HEK293 (cell line): Measurements from ENCODE around the gene RNU11.

Source experiments
- GLI4 ChIP-seq: fragments of 450-650 bp; formaldehyde crosslinking; IDR thresholded peaks from 2 replicates; pipeline ENCODE4 v1.5.1; 2016; ENCODE audit warnings: missing biosample characterization, missing genetic modification characterization
- KLF1 ChIP-seq: fragments of 450-650 bp; formaldehyde crosslinking; IDR thresholded peaks from 2 replicates; pipeline ENCODE4 v1.5.1; 2016; ENCODE audit warnings: missing biosample characterization, missing genetic modification characterization
- PBX3 ChIP-seq: sonication (generic); formaldehyde crosslinking; IDR thresholded peaks from 2 replicates; pipeline ENCODE4 v1.8.1; 2022; ENCODE audit warnings: mild to moderate bottlenecking, moderate library complexity, missing genetic modification reagents
- PRDM1 ChIP-seq: fragments of 450-650 bp; formaldehyde crosslinking; IDR thresholded peaks from 2 replicates; pipeline ENCODE4; 2016; ENCODE audit warnings: missing biosample characterization, missing genetic modification characterization
- WT1 ChIP-seq: fragments of 450-650 bp; formaldehyde crosslinking; IDR thresholded peaks from 2 replicates; pipeline ENCODE4 v1.5.1; 2016; ENCODE audit warnings: missing biosample characterization, missing genetic modification characterization
- YY1 ChIP-seq: fragments of 450-650 bp; formaldehyde crosslinking; IDR thresholded peaks from 2 replicates; pipeline ENCODE4 v1.5.1; 2018; ENCODE audit warnings: missing biosample characterization, missing genetic modification characterization
- ZBTB1 ChIP-seq: fragments of 450-650 bp; formaldehyde crosslinking; IDR thresholded peaks from 2 replicates; pipeline ENCODE4 v1.5.1; 2016; ENCODE audit warnings: missing biosample characterization, missing genetic modification characterization
- ZBTB10 ChIP-seq: fragments of 450-650 bp; formaldehyde crosslinking; IDR thresholded peaks from 2 replicates; pipeline ENCODE4 v1.5.1; 2016; ENCODE audit warnings: missing biosample characterization, missing genetic modification characterization
- ZBTB20 ChIP-seq: fragments of 450-650 bp; formaldehyde crosslinking; IDR thresholded peaks from 2 replicates; pipeline ENCODE4 v1.5.1; 2016; ENCODE audit warnings: missing biosample characterization, missing genetic modification characterization
- ZBTB48 ChIP-seq: fragments of 450-650 bp; formaldehyde crosslinking; IDR thresholded peaks from 2 replicates; pipeline ENCODE4 v1.5.1; 2016; ENCODE audit warnings: missing biosample characterization, missing genetic modification characterization
- ZFP3 ChIP-seq: fragments of 450-650 bp; formaldehyde crosslinking; IDR thresholded peaks from 2 replicates; pipeline ENCODE4 v1.5.1; 2016; ENCODE audit warnings: low read depth, missing biosample characterization, missing genetic modification characterization
- ZNF10 ChIP-seq: fragments of 450-650 bp; formaldehyde crosslinking; IDR thresholded peaks from 2 replicates; pipeline ENCODE4 v1.5.1; 2017; ENCODE audit warnings: missing biosample characterization, missing genetic modification characterization
- ZNF202 ChIP-seq: fragments of 450-650 bp; formaldehyde crosslinking; IDR thresholded peaks from 2 replicates; pipeline ENCODE4 v1.5.1; 2016; ENCODE audit warnings: missing biosample characterization, missing genetic modification characterization, borderline replicate concordance
- ZNF214 ChIP-seq: fragments of 450-650 bp; formaldehyde crosslinking; IDR thresholded peaks from 2 replicates; pipeline ENCODE4 v1.5.1; 2017; ENCODE audit warnings: missing biosample characterization, mild to moderate bottlenecking, missing genetic modification characterization, borderline replicate concordance
- ZNF239 ChIP-seq: fragments of 450-650 bp; formaldehyde crosslinking; IDR thresholded peaks from 2 replicates; pipeline ENCODE4 v1.5.1; 2016; ENCODE audit warnings: missing biosample characterization, missing genetic modification characterization
- ZNF248 ChIP-seq: fragments of 450-650 bp; formaldehyde crosslinking; IDR thresholded peaks from 2 replicates; pipeline ENCODE4 v1.5.1; 2017; ENCODE audit warnings: missing biosample characterization, missing genetic modification characterization
- ZNF335 ChIP-seq: fragments of 450-650 bp; formaldehyde crosslinking; conservative IDR thresholded peaks from 2 replicates; pipeline ENCODE4 v1.5.1; 2016; ENCODE audit warnings: missing biosample characterization, missing genetic modification characterization
- ZNF350 ChIP-seq: fragments of 450-650 bp; formaldehyde crosslinking; IDR thresholded peaks from 2 replicates; pipeline ENCODE4 v1.5.0; 2017; ENCODE audit warnings: missing biosample characterization, mild to moderate bottlenecking, missing genetic modification characterization
- ZNF362 ChIP-seq: fragments of 450-650 bp; formaldehyde crosslinking; IDR thresholded peaks from 2 replicates; pipeline ENCODE4 v1.5.1; 2016; ENCODE audit warnings: missing biosample characterization, missing genetic modification characterization
- ZNF366 ChIP-seq: fragments of 450-650 bp; formaldehyde crosslinking; conservative IDR thresholded peaks from 2 replicates; pipeline ENCODE4 v1.5.1; 2016; ENCODE audit warnings: missing biosample characterization, missing genetic modification characterization
- ZNF37A ChIP-seq: fragments of 450-650 bp; IDR thresholded peaks from 2 replicates; pipeline ENCODE4 v1.5.1; 2018; ENCODE audit warnings: missing biosample characterization, missing genetic modification characterization
- ZNF416 ChIP-seq: fragments of 450-650 bp; formaldehyde crosslinking; IDR thresholded peaks from 2 replicates; pipeline ENCODE4 v1.5.1; 2016; ENCODE audit warnings: missing biosample characterization, missing genetic modification characterization
- ZNF449 ChIP-seq: fragments of 450-650 bp; formaldehyde crosslinking; IDR thresholded peaks from 2 replicates; pipeline ENCODE4 v1.5.1; 2017; ENCODE audit warnings: missing biosample characterization, mild to moderate bottlenecking, missing genetic modification characterization, moderate library complexity
- ZNF501 ChIP-seq: fragments of 450-650 bp; formaldehyde crosslinking; IDR thresholded peaks from 2 replicates; pipeline ENCODE4 v1.5.1; 2016; ENCODE audit warnings: missing biosample characterization, missing genetic modification characterization
- ZNF510 ChIP-seq: fragments of 450-650 bp; formaldehyde crosslinking; IDR thresholded peaks from 2 replicates; pipeline ENCODE4 v1.5.1; 2018; ENCODE audit warnings: mild to moderate bottlenecking, missing genetic modification characterization, missing biosample characterization; ENCODE audit not compliant: insufficient replicate concordance
- ZNF513 ChIP-seq: fragments of 450-650 bp; IDR thresholded peaks from 2 replicates; pipeline ENCODE4 v1.5.1; 2018; ENCODE audit warnings: missing biosample characterization, missing genetic modification characterization
- ZNF529 ChIP-seq: fragments of 450-650 bp; formaldehyde crosslinking; IDR thresholded peaks from 2 replicates; pipeline ENCODE4 v1.5.1; 2017; ENCODE audit warnings: missing genetic modification characterization, missing biosample characterization; ENCODE audit not compliant: insufficient replicate concordance
- ZNF560 ChIP-seq: fragments of 450-650 bp; formaldehyde crosslinking; IDR thresholded peaks from 2 replicates; pipeline ENCODE4 v1.5.1; 2017; ENCODE audit warnings: missing biosample characterization, missing genetic modification characterization, borderline replicate concordance
- ZNF600 ChIP-seq: fragments of 450-650 bp; formaldehyde crosslinking; IDR thresholded peaks from 2 replicates; pipeline ENCODE4 v1.5.1; 2016; ENCODE audit warnings: missing biosample characterization, missing genetic modification characterization
- ZNF701 ChIP-seq: fragments of 450-650 bp; formaldehyde crosslinking; IDR thresholded peaks from 2 replicates; pipeline ENCODE4 v1.5.1; 2016; ENCODE audit warnings: missing biosample characterization, missing genetic modification characterization

The RNU11 gene

GRCh38 chr1:28648008-28648473 lies 359 bp upstream of the RNU11 start (continued):
- no peak for TF ChIP-seq PBX3 (CRISPR knock-in tag)
- no peak for TF ChIP-seq ZNF560 (tag by site-specific recombination)
- no peak for TF ChIP-seq ZNF239 (tag by site-specific recombination)
- TF ChIP-seq ZNF366 (tag by site-specific recombination): peak; percentile 71
- TF ChIP-seq ZNF600: peak; percentile 75; the same call in 1 of the 2 replicates
- TF ChIP-seq ZNF214: no peak
- TF ChIP-seq YY1 (tag by site-specific recombination): peak; percentile 47; the same call in 1 of the 2 replicates
- TF ChIP-seq ZNF501 (tag by site-specific recombination): peak; percentile 21
- no peak for TF ChIP-seq ZNF529 (tag by site-specific recombination)
- TF ChIP-seq ZNF362 (tag by site-specific recombination): no peak
- no peak for TF ChIP-seq ZNF350 (tag by site-specific recombination)
- no peak for TF ChIP-seq ZBTB10 (tag by site-specific recombination)
- TF ChIP-seq ZFP3 (tag by site-specific recombination): no peak
- TF ChIP-seq ZBTB48 (tag by site-specific recombination): no peak
- TF ChIP-seq ZNF10: peak; percentile 48; the same call in 1 of the 2 replicates
- peak; percentile 97 for TF ChIP-seq ZNF335
- TF ChIP-seq GLI4 (tag by site-specific recombination): no peak
- TF ChIP-seq ZNF248 (tag by site-specific recombination): no peak
- TF ChIP-seq ZBTB1 (tag by site-specific recombination): no peak
- TF ChIP-seq ZNF202 (tag by site-specific recombination): no peak
- TF ChIP-seq ZNF449 (tag by site-specific recombination): no peak
- no peak for TF ChIP-seq ZNF416 (tag by site-specific recombination)
- no peak for TF ChIP-seq ZNF510 (tag by site-specific recombination)
- no peak for TF ChIP-seq PRDM1 (tag by site-specific recombination)
- peak; percentile 36; the same call in 1 of the 2 replicates for TF ChIP-seq WT1 (tag by site-specific recombination)
- TF ChIP-seq ZBTB20: no peak
- TF ChIP-seq ZNF701 (tag by site-specific recombination): no peak
- no peak for TF ChIP-seq ZNF37A
- TF ChIP-seq ZNF513 (tag by site-specific recombination): no peak
- TF ChIP-seq KLF1 (tag by site-specific recombination): no peak
